ENCODE data around the gene RPL22L1.

DNA sequence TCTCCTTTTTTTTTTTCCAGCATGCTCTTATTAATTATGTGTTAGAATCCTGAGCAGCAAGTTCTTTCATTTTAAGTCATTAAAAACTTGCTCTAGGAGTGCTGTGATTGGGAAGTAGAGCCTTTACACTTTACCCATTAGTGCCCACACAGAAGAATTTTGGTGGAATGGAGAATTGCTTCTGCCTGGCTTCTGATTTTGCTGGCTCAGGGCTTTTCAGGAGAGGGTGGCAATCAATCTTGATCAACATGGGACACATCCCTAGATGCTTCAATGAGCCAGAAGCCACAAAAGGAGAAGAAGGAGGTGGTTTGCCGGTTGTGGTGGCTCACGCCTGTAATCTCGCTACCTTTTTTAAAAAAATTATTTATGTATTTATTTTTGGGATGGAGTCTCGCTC is 39.4 kb downstream of the RPL22L1 start:
- TF ChIP-seq, protein P1, sequence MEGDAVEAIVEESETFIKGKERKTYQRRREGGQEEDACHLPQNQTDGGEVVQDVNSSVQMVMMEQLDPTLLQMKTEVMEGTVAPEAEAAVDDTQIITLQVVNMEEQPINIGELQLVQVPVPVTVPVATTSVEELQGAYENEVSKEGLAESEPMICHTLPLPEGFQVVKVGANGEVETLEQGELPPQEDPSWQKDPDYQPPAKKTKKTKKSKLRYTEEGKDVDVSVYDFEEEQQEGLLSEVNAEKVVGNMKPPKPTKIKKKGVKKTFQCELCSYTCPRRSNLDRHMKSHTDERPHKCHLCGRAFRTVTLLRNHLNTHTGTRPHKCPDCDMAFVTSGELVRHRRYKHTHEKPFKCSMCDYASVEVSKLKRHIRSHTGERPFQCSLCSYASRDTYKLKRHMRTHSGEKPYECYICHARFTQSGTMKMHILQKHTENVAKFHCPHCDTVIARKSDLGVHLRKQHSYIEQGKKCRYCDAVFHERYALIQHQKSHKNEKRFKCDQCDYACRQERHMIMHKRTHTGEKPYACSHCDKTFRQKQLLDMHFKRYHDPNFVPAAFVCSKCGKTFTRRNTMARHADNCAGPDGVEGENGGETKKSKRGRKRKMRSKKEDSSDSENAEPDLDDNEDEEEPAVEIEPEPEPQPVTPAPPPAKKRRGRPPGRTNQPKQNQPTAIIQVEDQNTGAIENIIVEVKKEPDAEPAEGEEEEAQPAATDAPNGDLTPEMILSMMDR (IDR thresholded peaks at IDR 0.05) = no peak
- no peak for TF ChIP-seq POLR2A (IDR thresholded peaks at IDR 0.05)
